Transverse colon (tissue), 4 donors: ENCODE results near the gene PCED1B.

Source experiments
- EP300 ChIP-seq: sonication (generic); formaldehyde crosslinking; IDR thresholded peaks from one replicate; pipeline ENCODE4 v1.6.1; 2017; ENCODE audit warnings: antibody characterized with exemption, low read depth
- POLR2A ChIP-seq: fragments of 450-650 bp; IDR thresholded peaks from one replicate; pipeline ENCODE4 v1.6.1; 2016; ENCODE audit warnings: antibody characterized with exemption, mild to moderate bottlenecking, moderate library complexity
- POLR2AphosphoS5 ChIP-seq, 3 donors: sonication (generic); formaldehyde crosslinking; IDR thresholded peaks; one replicate each; pipeline ENCODE4 v1.6.1; 2016; ENCODE audit warnings: antibody characterized with exemption in 3 of 3
- TF ChIP-seq, protein P1 (sequence below), 5 experiments: fragments of 200-600 bp in 3 of 5; fragments of 450-650 bp in 2 of 5; sonication (generic) in 3 of 5; IDR thresholded peaks; 1 replicate in 2 of 5; 2 replicates in 3 of 5; pipeline ENCODE4 v1.5.1; 2016 to 2017; ENCODE audit warnings: antibody characterized with exemption in 5 of 5, inconsistent platforms in 3 of 5, mild to moderate bottlenecking in 2 of 5, moderate library complexity in 1 of 5

DNA sequence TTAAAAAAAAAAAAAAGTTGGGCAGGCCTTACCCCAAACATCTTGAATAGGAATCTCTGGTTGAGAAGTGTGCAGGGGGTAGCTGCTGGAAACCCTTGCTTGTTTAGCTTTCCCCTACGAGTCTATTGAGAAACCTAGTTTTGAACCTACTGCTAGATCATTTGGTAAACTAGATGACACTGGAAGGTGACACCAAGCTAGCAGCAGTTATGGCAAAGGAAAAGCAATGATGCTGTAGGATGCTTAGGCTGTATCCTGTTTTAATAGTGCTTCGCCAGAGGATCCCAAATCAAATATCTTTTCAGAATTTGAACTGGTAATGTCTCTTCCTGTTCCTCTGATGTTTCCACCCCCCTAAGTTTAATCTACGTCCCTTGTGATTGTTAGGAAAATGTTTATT lies 5.5 kb upstream of the PCED1B start:
- TF ChIP-seq POLR2A (no peak), POLR2AphosphoS5 (IDR thresholded peaks at IDR 0.05) (no peak), EP300 (no peak)
- TF ChIP-seq, protein P1, sequence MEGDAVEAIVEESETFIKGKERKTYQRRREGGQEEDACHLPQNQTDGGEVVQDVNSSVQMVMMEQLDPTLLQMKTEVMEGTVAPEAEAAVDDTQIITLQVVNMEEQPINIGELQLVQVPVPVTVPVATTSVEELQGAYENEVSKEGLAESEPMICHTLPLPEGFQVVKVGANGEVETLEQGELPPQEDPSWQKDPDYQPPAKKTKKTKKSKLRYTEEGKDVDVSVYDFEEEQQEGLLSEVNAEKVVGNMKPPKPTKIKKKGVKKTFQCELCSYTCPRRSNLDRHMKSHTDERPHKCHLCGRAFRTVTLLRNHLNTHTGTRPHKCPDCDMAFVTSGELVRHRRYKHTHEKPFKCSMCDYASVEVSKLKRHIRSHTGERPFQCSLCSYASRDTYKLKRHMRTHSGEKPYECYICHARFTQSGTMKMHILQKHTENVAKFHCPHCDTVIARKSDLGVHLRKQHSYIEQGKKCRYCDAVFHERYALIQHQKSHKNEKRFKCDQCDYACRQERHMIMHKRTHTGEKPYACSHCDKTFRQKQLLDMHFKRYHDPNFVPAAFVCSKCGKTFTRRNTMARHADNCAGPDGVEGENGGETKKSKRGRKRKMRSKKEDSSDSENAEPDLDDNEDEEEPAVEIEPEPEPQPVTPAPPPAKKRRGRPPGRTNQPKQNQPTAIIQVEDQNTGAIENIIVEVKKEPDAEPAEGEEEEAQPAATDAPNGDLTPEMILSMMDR (IDR thresholded peaks at IDR 0.05), result no peak
